Naive B cell (primary cell): ENCODE results near the gene TPST2. TPM values are rescaled to one million over a fixed set of nuclear protein-coding genes. Genes with fewer than 3 reads are reported as not detected.

Experiments
- ATAC-seq, 2 donors: fragments of 150-1000 bp; cut with Tn5 transposase; 2 replicates each; pipeline ENCODE4 v1.10.0; 2021; ENCODE audit warnings: low read depth in 2 of 2, mild to moderate bottlenecking in 2 of 2, moderate library complexity in 2 of 2
- DNase-seq: peaks from one replicate; pipeline ENCODE4 v3.0.0; 2022
- H3K27ac Mint-ChIP-seq, 6 donors: one replicate each; pipeline ENCODE4 v1.8.0; 2020 to 2022; ENCODE audit warnings: mild to moderate bottlenecking in 6 of 6, mixed read lengths in 6 of 6, moderate library complexity in 5 of 6, inconsistent platforms in 2 of 6
- H3K27me3 Mint-ChIP-seq, 3 donors: one replicate each; pipeline ENCODE4 v1.8.0; 2021 to 2022; ENCODE audit warnings: mixed read lengths in 3 of 3, mild to moderate bottlenecking in 1 of 3
- H3K36me3 Mint-ChIP-seq, 2 donors: one replicate each; pipeline ENCODE4 v1.8.0; 2020 to 2022; ENCODE audit warnings: mixed read lengths in 2 of 2, inconsistent platforms in 1 of 2, mild to moderate bottlenecking in 1 of 2
- H3K4me1 Mint-ChIP-seq, 3 donors: one replicate each; pipeline ENCODE4 v1.8.0; 2020 to 2022; ENCODE audit warnings: mixed read lengths in 3 of 3, inconsistent platforms in 1 of 3, mild to moderate bottlenecking in 1 of 3, moderate library complexity in 1 of 3
- H3K4me3 Mint-ChIP-seq, 8 donors: one replicate each; pipeline ENCODE4 v1.8.0; 2020 to 2022; ENCODE audit warnings: mild to moderate bottlenecking in 8 of 8, mixed read lengths in 8 of 8, moderate library complexity in 8 of 8, inconsistent platforms in 2 of 8
- H3K9me3 Mint-ChIP-seq, 7 donors: one replicate each; pipeline ENCODE4 v1.8.0; 2020 to 2022; ENCODE audit warnings: mixed read lengths in 7 of 7, mild to moderate bottlenecking in 5 of 7, inconsistent platforms in 2 of 7, moderate library complexity in 1 of 7
- polyA plus RNA-seq, 6 donors: library from polyadenylated mRNA; unstranded; fragments of 300-500 nt; fragmentation: Illumina TruSeq; gene quantifications; one replicate each; pipeline ENCODE4 v1.2.3, GENCODE V29; 2021; ENCODE audit warnings: low read depth in 6 of 6

The TPST2 gene
- polyA plus RNA-seq, 6 donors from 2014 or later = 13.9 to 39.0 (median 28.5) TPM

- Mint-ChIP-seq H3K9me3 (no peaks in the 10 kb centered on the region), H3K27ac (no peak overlapping the region), H3K4me3 (no peak overlapping the region), H3K36me3 (no peaks in the 10 kb centered on the region), H3K4me1 (peaks cover 0 to 4% (median 0%) of the 10 kb centered on the region in 3 donors), H3K27me3 (peaks cover 0 to 4% (median 0%) of the 10 kb centered on the region in 3 donors)
- ATAC-seq (no peak), DNase-seq (no peak)
Measured at GRCh38 chr22:26606611-26607010, 16.7 kb upstream of the TPST2 start.

GRCh38 chr22:26604368-26604767, 14.4 kb upstream of the TPST2 start:
- H3K27me3 Mint-ChIP-seq = peaks cover 4 to 8% (median 4%) of the 10 kb centered on the region in 3 donors
- DNase-seq = no peak

GRCh38 chr22:26602127-26602526, 12.2 kb upstream of the TPST2 start:
- Mint-ChIP-seq H3K9me3 (no peaks in the 10 kb centered on the region), H3K27me3 (peaks cover 6 to 29% (median 23%) of the 10 kb centered on the region in 3 donors), H3K4me1 (no peaks in the 10 kb centered on the region), H3K27ac (no peak overlapping the region), H3K36me3 (no peaks in the 10 kb centered on the region), H3K4me3 (no peak overlapping the region)
- ATAC-seq (no peak), DNase-seq (no peak)

More at GRCh38 chr22:26604368-26604767, 14.4 kb upstream of the TPST2 start:
- ATAC-seq = no peak
- Mint-ChIP-seq H3K4me1 (peaks cover 0 to 3% (median 0%) of the 10 kb centered on the region in 3 donors), H3K27ac (peak overlapping the region in 2 of 6 donors; percentile 3 to 80), H3K9me3 (no peaks in the 10 kb centered on the region), H3K36me3 (no peaks in the 10 kb centered on the region), H3K4me3 (no peak overlapping the region)

GRCh38 chr22:26601726-26602125, 11.8 kb upstream of the TPST2 start:
- DNase-seq (no peak), ATAC-seq (no peak)
- Mint-ChIP-seq H3K4me3 (no peak overlapping the region), H3K27me3 (peaks cover 6 to 30% (median 23%) of the 10 kb centered on the region in 3 donors), H3K9me3 (no peaks in the 10 kb centered on the region), H3K4me1 (no peaks in the 10 kb centered on the region), H3K27ac (no peak overlapping the region), H3K36me3 (no peaks in the 10 kb centered on the region)

- peaks cover 6 to 30% (median 23%) of the 10 kb centered on the region in 3 donors for H3K27me3 Mint-ChIP-seq
- no peak overlapping the region for H3K4me3 Mint-ChIP-seq
- no peaks in the 10 kb centered on the region for H3K36me3 Mint-ChIP-seq
- no peak for ATAC-seq
- no peaks in the 10 kb centered on the region for H3K4me1 Mint-ChIP-seq
- DNase-seq = no peak
- no peak overlapping the region for H3K27ac Mint-ChIP-seq
- no peaks in the 10 kb centered on the region for H3K9me3 Mint-ChIP-seq
Measured at GRCh38 chr22:26599505-26599904, 9.6 kb upstream of the TPST2 start.

GRCh38 chr22:26597480-26597879, 7.5 kb upstream of the TPST2 start:
- no peak for ATAC-seq
- Mint-ChIP-seq H3K4me1 (peaks cover 2 to 6% (median 5%) of the 10 kb centered on the region in 3 donors), H3K27me3 (peaks cover 6 to 30% (median 23%) of the 10 kb centered on the region in 3 donors), H3K36me3 (no peaks in the 10 kb centered on the region), H3K27ac (no peak overlapping the region), H3K9me3 (no peaks in the 10 kb centered on the region), H3K4me3 (no peak overlapping the region)
- DNase-seq = no peak

- no peak for ATAC-seq
- Mint-ChIP-seq H3K4me3 (no peak overlapping the region), H3K27me3 (peaks cover 6 to 30% (median 23%) of the 10 kb centered on the region in 3 donors), H3K36me3 (no peaks in the 10 kb centered on the region), H3K27ac (no peak overlapping the region), H3K9me3 (no peaks in the 10 kb centered on the region), H3K4me1 (peaks cover 7 to 11% (median 10%) of the 10 kb centered on the region in 3 donors)
- no peak for DNase-seq
Measured at GRCh38 chr22:26597026-26597425, 7.1 kb upstream of the TPST2 start.

GRCh38 chr22:26593763-26594162, 3.8 kb upstream of the TPST2 start:
- Mint-ChIP-seq H3K27me3 (peaks cover under 1 to 16% (median 14%) of the 10 kb centered on the region in 3 donors), H3K9me3 (no peaks in the 10 kb centered on the region), H3K36me3 (no peaks in the 10 kb centered on the region), H3K4me3 (peak overlapping the region in 1 of 8 donors; percentile 58), H3K4me1 (peaks cover 14 to 25% (median 23%) of the 10 kb centered on the region in 3 donors), H3K27ac (no peak overlapping the region)
- no peak for DNase-seq
- ATAC-seq = no peak

- ATAC-seq (no peak), DNase-seq (no peak)
- Mint-ChIP-seq H3K4me1 (peaks cover 18 to 32% (median 32%) of the 10 kb centered on the region in 3 donors), H3K27me3 (peaks cover 0 to 5% (median 3%) of the 10 kb centered on the region in 3 donors), H3K36me3 (no peaks in the 10 kb centered on the region), H3K4me3 (peak overlapping the region in 3 of 8 donors; percentile 16 to 57 (median 32)), H3K9me3 (peaks cover 0 to 4% (median 0%) of the 10 kb centered on the region in 7 donors), H3K27ac (peak overlapping the region in 2 of 6 donors; percentile 0 to 64)
Measured at GRCh38 chr22:26592421-26592891, 2.5 kb upstream of the TPST2 start.

GRCh38 chr22:26589367-26589844, 526 bp downstream of the TPST2 start:
- no peaks in the 10 kb centered on the region for H3K36me3 Mint-ChIP-seq
- DNase-seq (peak; percentile 27), ATAC-seq (peak; percentile 29)
- peaks cover 38 to 60% (median 46%) of the 10 kb centered on the region in 3 donors for H3K4me1 Mint-ChIP-seq
- peaks cover 0 to 4% (median 0%) of the 10 kb centered on the region in 7 donors for H3K9me3 Mint-ChIP-seq
- H3K27ac Mint-ChIP-seq = peak overlapping the region in 4 of 6 donors; percentile 68 to 91 (median 79)
- peak overlapping the region; percentile 83 to 95 (median 90) for H3K4me3 Mint-ChIP-seq
- H3K27me3 Mint-ChIP-seq = no peaks in the 10 kb centered on the region

- ATAC-seq = no peak
- H3K4me3 Mint-ChIP-seq = peak overlapping the region; percentile 83 to 95 (median 90)
- H3K4me1 Mint-ChIP-seq = peaks cover 44 to 60% (median 46%) of the 10 kb centered on the region in 3 donors
- H3K36me3 Mint-ChIP-seq = no peaks in the 10 kb centered on the region
- no peak for DNase-seq
- peak overlapping the region; percentile 39 to 91 (median 76) for H3K27ac Mint-ChIP-seq
- H3K9me3 Mint-ChIP-seq = peaks cover 0 to 4% (median 0%) of the 10 kb centered on the region in 7 donors
- no peaks in the 10 kb centered on the region for H3K27me3 Mint-ChIP-seq
Measured at GRCh38 chr22:26588729-26589366, 1.1 kb downstream of the TPST2 start.

- H3K27me3 Mint-ChIP-seq = no peaks in the 10 kb centered on the region
Measured at GRCh38 chr22:26587991-26588613, 1.8 kb downstream of the TPST2 start.

GRCh38 chr22:26586556-26587325, 3.2 kb downstream of the TPST2 start:
- Mint-ChIP-seq H3K4me1 (peaks cover 32 to 49% (median 35%) of the 10 kb centered on the region in 3 donors), H3K9me3 (peaks cover 0 to 4% (median 0%) of the 10 kb centered on the region in 7 donors), H3K27me3 (no peaks in the 10 kb centered on the region), H3K4me3 (peak overlapping the region in 7 of 8 donors; percentile 39 to 80 (median 53)), H3K36me3 (no peaks in the 10 kb centered on the region), H3K27ac (peak overlapping the region in 5 of 6 donors; percentile 38 to 91 (median 54))
- ATAC-seq (no peak), DNase-seq (no peak)

More at GRCh38 chr22:26587991-26588613, 1.8 kb downstream of the TPST2 start:
- H3K36me3 Mint-ChIP-seq = no peaks in the 10 kb centered on the region
- H3K4me3 Mint-ChIP-seq = peak overlapping the region in 7 of 8 donors; percentile 83 to 95 (median 90)
- no peak for ATAC-seq
- peaks cover 0 to 4% (median 0%) of the 10 kb centered on the region in 7 donors for H3K9me3 Mint-ChIP-seq
- H3K27ac Mint-ChIP-seq = peak overlapping the region; percentile 39 to 85 (median 69)
- no peak for DNase-seq
- peaks cover 45 to 60% (median 45%) of the 10 kb centered on the region in 3 donors for H3K4me1 Mint-ChIP-seq
